NCI-H1417 treated with DMSO at 0.1 percent for 48 hours (cell line): ENCODE results near the gene GUCY1A1.

Experiments
- DNase-seq: peaks from one replicate; lab custom pipeline; 2025; lab: John Stamatoyannopoulos, UW

The GUCY1A1 gene

GRCh38 chr4:155741546-155741945, 74.9 kb downstream of the GUCY1A1 start:
- DNase-seq: no peak

- no peak for DNase-seq
Measured at GRCh38 chr4:155742310-155743015, 75.8 kb downstream of the GUCY1A1 start.

- no peak for DNase-seq
Measured at GRCh38 chr4:155745984-155746383, 79.3 kb downstream of the GUCY1A1 start.

- DNase-seq: no peak
Measured at GRCh38 chr4:155748039-155748438, 81.4 kb downstream of the GUCY1A1 start.

GRCh38 chr4:155749041-155749440, 82.4 kb downstream of the GUCY1A1 start:
- no peak for DNase-seq

- DNase-seq: no peak
Measured at GRCh38 chr4:155751569-155751968, 84.9 kb downstream of the GUCY1A1 start.

- DNase-seq: no peak
Measured at GRCh38 chr4:155757745-155758265, 91.2 kb downstream of the GUCY1A1 start.

GRCh38 chr4:155758481-155759371, 92.1 kb downstream of the GUCY1A1 start, which contains the start of gene GUCY1B1:
GUCY1B1 (plus strand) TSS chr4:155759021; CDS start chr4:155759141, 120 bp downstream.
- no peak for DNase-seq

- DNase-seq: no peak
Measured at GRCh38 chr4:155759372-155760252, 93.0 kb downstream of the GUCY1A1 start.

- DNase-seq: no peak
Measured at GRCh38 chr4:155761047-155761446, 94.4 kb downstream of the GUCY1A1 start.

GRCh38 chr4:155761916-155762315, 95.3 kb downstream of the GUCY1A1 start:
- no peak for DNase-seq

GRCh38 chr4:155762334-155762733, 95.7 kb downstream of the GUCY1A1 start:
- DNase-seq: no peak

- no peak for DNase-seq
Measured at GRCh38 chr4:155763551-155763950, 96.9 kb downstream of the GUCY1A1 start.

GRCh38 chr4:155765149-155765548, 98.5 kb downstream of the GUCY1A1 start:
- no peak for DNase-seq

GRCh38 chr4:155766622-155767021, 100.0 kb downstream of the GUCY1A1 start:
- DNase-seq: no peak

GRCh38 chr4:155768370-155768769, 101.7 kb downstream of the GUCY1A1 start:
- no peak for DNase-seq

- no peak for DNase-seq
Measured at GRCh38 chr4:155769090-155769489, 102.4 kb downstream of the GUCY1A1 start.

- no peak for DNase-seq
Measured at GRCh38 chr4:155772459-155773195, 106.0 kb downstream of the GUCY1A1 start.

- DNase-seq: no peak
Measured at GRCh38 chr4:155773196-155773800, 106.7 kb downstream of the GUCY1A1 start.

GRCh38 chr4:155774033-155774432, 107.4 kb downstream of the GUCY1A1 start:
- DNase-seq: no peak
